Renal pelvis (tissue), 4 donors: Measurements from ENCODE around the gene KIAA1217. TPM values are rescaled to one million over a fixed set of nuclear protein-coding genes. Genes with fewer than 3 reads are reported as not detected.
"Not testable (repeated sequence)": the region's sequence is repeated elsewhere in the genome, so short reads cannot be mapped to it uniquely, and the experiment has no call there.

Experiments
- DNase-seq: peaks from one replicate; pipeline ENCODE4 v3.0.0-alpha.2; 2013
- polyA plus RNA-seq, 3 donors: library from polyadenylated mRNA; unstranded; fragments of 120-200 nt; gene quantifications; one replicate each; pipeline ENCODE4 v1.2.1, GENCODE V29; 2013; ENCODE audit not compliant: insufficient read length in 3 of 3

The KIAA1217 gene
- polyA plus RNA-seq, 3 donors = 83.5 to 102 (median 99.4) TPM

GRCh38 chr10:24465124-24465874 is 256.4 kb downstream of the KIAA1217 start:
- DNase-seq = no peak

- DNase-seq = peak; percentile 60
These were observed 257.2 kb downstream of the KIAA1217 start for GRCh38 chr10:24465891-24466818.

- no peak for DNase-seq
These were observed 258.2 kb downstream of the KIAA1217 start for GRCh38 chr10:24467136-24467535.

GRCh38 chr10:24467605-24468004 is 258.7 kb downstream of the KIAA1217 start:
- no peak for DNase-seq

- DNase-seq = no peak
These were observed 259.4 kb downstream of the KIAA1217 start for GRCh38 chr10:24468281-24468751.

- DNase-seq = peak; percentile 71
These were observed 261.1 kb downstream of the KIAA1217 start for GRCh38 chr10:24469993-24470392.

- no peak for DNase-seq
These were observed 266.7 kb downstream of the KIAA1217 start for GRCh38 chr10:24475598-24475997.

- DNase-seq = no peak
These were observed 268.2 kb downstream of the KIAA1217 start for GRCh38 chr10:24476913-24477701.

GRCh38 chr10:24477915-24478314 is 269.0 kb downstream of the KIAA1217 start:
- no peak for DNase-seq

- no peak for DNase-seq
These were observed 270.9 kb downstream of the KIAA1217 start for GRCh38 chr10:24479806-24480205.

- no peak for DNase-seq
These were observed 271.5 kb downstream of the KIAA1217 start for GRCh38 chr10:24480447-24480846.

GRCh38 chr10:24481241-24481640 is 272.3 kb downstream of the KIAA1217 start:
- no peak for DNase-seq

GRCh38 chr10:24482713-24483112 is 273.8 kb downstream of the KIAA1217 start:
- DNase-seq = not testable (repeated sequence)

GRCh38 chr10:24483701-24484100 is 274.8 kb downstream of the KIAA1217 start:
- DNase-seq = no peak

- DNase-seq = no peak
These were observed 275.8 kb downstream of the KIAA1217 start for GRCh38 chr10:24484771-24485170.

- no peak for DNase-seq
These were observed 276.4 kb downstream of the KIAA1217 start for GRCh38 chr10:24485304-24485703.

- DNase-seq = peak; percentile 77
These were observed 279.7 kb downstream of the KIAA1217 start for GRCh38 chr10:24488631-24489030.

- no peak for DNase-seq
These were observed 284.2 kb downstream of the KIAA1217 start for GRCh38 chr10:24493165-24493564.

- no peak for DNase-seq
These were observed 285.3 kb downstream of the KIAA1217 start for GRCh38 chr10:24494236-24494635.

- DNase-seq = no peak
These were observed 285.8 kb downstream of the KIAA1217 start for GRCh38 chr10:24494777-24495176.

GRCh38 chr10:24495666-24496460 is 286.9 kb downstream of the KIAA1217 start:
- DNase-seq = no peak
